ENCODE results near the gene STK38L. TPM values are rescaled to one million over a fixed set of nuclear protein-coding genes. Genes with fewer than 3 reads are reported as not detected.

STK38L gene
- 48.4 and 65.1 TPM in 2 replicates for total RNA-seq (2014; rRNA removed; shearing (Covaris generic))

- DNase-seq (ENCODE audit: low read depth): peak; percentile 98
Measured at GRCh38 chr12:27243804-27244688, at the start of gene STK38L. Gene STK38L (plus strand): TSS chr12:27244286. CDS start chr12:27297721, 53,435 bp downstream.

GRCh38 chr12:27194644-27195043 is 49.4 kb upstream of the STK38L start:
- DNase-seq (ENCODE audit: low read depth): no peak

DNA sequence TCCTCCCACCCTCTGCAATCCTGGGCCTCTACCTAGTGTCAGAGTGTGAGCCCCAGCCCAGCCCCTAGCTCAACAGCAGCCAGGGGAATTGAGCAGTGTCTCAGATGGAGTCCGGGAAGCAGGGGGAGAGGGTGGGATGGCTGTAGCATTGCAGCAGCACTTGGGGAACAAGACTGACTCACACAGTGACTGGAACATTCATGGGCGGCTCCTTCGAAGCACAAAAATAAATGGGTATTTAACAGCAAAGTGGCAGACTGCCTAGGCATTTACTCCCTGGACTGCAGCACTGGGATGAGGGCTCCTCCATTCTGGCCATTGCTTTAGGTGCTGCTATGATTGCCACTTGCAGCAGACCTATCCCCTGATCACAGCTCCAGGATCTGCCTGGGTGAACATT is 46.0 kb upstream of the STK38L start:
- DNase-seq (ENCODE audit: low read depth): peak; percentile 63

DNA sequence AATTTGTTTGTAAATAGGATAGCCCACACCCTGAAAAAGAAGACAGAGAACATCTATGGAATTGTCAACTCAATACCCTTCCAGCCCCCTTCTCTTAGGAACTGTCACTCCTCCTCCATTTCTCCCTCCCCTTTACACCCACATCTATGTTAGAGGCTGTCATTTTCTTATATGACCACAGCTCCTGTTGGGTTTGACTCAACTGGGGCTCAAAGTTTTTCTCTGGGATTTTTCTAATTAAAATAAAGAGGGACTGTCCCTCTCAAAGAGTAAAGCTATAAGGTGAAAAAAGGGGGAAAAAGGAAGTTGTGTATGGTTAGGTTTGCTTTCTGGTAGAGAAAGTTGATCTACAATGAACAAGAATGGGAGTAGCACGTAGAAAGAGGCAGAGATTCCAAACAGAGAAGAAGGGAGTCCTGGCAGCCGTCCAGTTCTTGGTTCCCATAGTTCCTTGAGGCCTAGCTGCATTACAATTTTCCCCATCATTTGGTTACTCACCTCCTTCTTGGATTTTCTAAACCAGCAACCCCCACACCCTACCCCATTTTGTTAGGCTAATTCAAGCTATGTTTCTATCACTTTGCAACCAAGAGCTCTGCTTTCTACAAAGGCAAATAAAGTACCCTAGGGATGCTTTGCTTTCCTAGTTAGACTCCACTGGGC is 44.3 kb upstream of the STK38L start:
- DNase-seq (ENCODE audit: low read depth): no peak

DNA sequence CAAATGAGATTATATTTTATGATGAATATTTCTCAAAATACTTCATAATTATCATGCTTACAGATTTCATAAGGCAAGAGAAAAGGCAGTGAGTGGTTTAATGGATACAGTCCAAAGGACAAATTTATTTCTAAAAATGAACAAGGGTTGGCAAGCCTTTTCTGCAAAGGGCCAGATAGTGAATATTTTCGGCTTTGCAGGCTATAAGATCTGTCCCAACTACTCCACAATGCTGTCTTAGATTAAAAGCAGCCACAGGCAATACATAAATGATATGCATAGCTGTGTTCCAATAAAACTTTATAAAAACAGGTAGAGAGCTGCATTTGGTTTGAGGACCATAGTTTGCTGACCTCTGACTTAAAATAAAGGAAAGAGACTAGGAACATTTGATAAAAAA is 42.9 kb upstream of the STK38L start:
- no peak for DNase-seq (ENCODE audit: low read depth)

DNA sequence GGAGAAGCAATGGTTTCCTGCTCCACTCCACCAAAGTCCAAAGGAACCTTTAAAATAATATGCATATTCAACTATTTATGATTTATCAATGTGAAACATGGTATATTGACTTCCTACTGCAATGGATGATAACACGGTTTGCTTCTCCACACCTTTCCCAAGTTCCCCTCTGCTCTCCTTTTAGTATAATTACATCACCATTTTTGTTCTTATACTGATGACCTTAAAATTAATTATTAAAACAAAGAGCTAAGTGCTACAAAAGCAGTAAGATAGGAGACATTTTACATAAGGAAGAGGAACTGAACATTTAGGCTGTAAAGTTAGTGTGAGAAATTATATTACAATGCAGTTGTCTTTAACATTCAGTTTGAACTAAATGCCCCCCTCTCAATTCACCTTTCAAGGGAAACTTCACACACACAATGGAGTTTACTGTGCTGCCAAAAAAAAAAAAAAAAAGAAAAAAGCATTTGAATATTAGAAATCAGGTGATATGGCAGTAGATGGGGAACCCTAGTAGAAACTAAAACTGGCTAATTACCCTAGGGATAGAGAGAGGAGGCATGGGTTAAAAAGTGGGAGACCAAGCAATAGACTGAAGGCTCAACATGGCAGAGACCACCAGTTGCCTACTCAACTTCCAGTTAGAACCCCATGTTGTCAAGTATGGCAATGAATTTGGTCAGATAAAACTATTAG is 37.1 kb upstream of the STK38L start:
- no peak for DNase-seq (ENCODE audit: low read depth)

DNA sequence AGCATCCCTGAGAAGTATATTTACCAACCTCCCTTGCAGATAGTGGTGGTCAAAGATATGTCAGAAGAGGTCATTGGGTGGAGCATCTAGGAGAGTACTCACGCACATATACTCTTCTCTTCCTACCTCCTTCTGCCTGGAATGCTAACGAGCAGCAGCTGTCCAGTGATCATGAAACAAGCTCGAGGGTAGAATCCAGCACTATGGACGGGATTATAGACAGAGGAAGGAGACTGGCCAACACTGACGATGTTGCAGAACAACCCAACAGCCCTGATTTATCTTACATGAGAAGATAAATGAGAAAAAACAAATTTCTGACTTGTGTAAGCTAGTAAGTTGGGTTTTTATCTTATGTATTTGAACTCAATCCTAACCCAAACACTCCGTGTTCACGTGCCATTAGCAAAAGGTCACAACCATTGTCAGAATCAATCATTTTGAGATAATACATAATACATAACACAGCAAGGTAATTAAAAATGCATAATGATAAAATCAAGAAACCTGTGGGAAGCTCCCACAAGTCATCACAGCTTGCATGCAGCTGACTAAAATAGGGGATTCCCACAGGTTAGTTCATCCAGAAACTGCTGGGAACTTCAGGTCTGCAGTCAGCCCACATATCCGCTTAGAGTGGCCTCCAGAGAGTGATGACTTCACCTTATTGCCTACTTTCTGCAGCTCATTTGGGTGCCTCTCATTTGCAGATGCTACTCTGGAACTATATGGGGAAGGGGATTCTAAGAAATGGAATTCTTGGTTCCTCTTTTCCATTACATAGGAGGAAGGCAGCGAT is 36.3 kb upstream of the STK38L start:
- DNase-seq (ENCODE audit: low read depth): peak; percentile 83

DNA sequence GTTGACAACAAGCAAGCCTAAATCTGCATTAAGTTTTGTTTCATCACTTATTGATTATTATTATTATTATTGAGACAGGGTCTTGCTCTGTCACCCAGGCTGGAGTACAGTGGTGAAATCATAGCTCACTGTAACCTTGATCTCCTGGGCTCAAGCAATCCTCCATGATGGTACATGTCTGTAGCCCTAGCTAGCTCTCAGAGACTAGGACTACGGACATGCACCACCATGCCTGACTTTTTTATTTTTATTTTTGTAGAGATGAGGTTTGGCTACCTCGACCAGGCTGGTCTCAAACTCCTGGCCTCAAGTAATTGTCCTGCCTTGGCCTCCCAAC is 35.7 kb upstream of the STK38L start:
- no peak for DNase-seq (ENCODE audit: low read depth)

DNA sequence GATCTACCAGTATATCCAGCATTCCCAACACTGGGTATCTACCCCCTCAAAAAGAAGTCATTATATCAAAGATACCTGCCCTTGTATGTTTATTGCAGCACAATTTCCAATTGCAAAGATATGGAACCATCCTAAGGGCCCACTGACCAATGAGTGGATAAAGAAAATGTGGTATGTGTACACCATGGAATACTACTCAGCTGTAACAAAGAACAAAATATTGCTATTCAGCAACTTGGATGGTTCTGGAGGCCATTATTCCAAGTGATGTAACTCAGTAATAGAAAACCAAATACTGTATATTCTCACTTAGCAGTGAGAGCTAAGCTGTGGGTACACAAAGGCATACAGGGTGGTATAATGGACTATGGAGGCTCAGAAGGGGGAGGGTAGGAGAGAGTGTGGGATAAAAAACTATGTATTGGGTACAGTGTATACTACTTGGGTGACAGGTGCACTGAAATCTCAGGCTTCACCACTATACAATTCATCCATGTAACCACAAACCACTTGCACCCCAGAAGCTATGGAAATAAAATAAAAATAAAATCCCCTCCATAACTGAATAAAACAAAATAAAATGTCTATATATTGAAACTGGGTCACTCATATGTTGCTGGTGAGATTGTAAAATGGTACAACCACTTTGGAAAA is 34.7 kb upstream of the STK38L start:
- no peak for DNase-seq (ENCODE audit: low read depth)

GRCh38 chr12:27210187-27210586 is 33.9 kb upstream of the STK38L start:
- no peak for DNase-seq (ENCODE audit: low read depth)

DNA sequence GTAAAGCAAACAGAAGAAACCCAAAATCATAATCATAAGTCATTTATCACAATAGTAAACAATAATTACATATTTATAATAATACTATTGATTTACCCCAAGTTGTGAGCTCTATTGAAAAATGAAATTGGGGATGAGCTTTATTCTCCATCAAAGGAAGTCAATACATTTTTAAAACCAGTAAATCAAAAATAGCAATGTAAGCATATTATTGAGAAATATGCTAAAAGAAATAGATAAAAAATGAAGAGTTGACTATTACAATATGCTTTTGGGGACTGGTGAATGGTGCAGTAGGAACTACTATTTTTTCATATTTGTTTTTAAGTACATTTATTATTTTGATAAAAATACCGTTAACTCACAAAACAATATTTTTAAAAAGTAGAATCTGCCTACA is 31.2 kb upstream of the STK38L start:
- no peak for DNase-seq (ENCODE audit: low read depth)

DNA sequence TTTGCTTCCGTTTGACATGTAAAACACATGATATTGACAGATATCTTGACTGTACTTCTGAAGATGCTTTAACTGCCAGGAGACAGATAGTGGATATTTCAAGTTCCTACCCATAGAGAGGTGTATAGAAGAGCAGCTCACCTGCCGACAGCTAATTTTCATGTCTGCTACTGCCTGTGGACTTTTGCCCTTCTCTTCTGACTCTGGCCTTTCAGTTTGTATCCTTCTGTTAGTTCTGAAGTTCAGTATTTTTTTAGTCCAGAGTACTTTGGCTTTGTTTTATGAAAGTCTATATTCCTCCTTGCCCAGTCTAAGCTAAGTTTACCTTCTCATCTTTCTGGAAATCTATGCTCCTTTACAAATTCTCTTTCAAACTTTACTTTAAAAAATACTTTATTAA is 30.8 kb upstream of the STK38L start:
- DNase-seq (ENCODE audit: low read depth): no peak

DNA sequence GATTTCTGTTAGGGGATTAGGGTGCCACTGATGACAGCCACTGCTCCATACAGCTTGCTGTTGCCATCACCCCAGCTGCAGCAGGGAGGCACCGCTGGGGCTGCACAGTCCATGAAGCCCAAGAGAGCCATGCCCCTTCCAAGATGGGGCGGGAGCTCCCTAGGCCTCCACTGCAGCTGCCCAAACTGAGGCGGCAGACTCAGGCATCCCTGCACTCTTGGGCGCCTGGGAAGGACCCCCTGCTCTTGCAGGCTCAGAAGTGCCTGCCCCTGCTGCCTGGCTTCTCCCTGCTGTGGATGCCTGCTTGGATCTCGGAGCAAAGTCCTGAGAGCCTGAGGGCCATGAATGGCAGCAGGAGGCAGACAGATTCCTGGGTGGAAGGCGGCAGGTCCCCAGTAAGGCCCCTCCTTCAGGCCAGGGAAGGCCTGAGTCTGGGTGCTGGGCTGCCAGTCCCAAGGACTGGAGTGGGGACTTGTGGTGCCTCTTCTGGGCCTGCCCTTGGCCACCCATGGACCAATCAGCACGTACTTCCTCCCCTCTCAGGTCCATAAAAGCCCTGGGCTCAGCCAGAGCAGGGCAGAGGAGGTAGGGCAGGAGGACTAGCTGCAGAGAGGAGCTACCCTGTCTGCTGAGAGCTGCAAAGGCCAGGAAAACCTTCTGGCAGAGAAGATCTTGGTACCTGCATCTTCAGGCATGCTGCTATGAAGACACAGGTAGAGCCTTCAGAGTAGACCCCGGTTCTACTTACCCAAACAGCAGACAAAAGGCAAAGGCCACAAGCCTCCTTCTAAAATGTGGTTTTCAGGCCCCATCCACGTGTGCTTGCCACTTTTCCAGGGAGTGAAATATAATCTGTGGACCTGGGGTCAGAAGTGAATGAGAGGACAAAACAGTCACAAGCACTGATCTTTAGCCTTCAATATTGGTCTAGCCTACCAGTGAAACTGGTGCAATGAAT is 30.0 kb upstream of the STK38L start:
- DNase-seq (ENCODE audit: low read depth): no peak

GRCh38 chr12:27217590-27217989 is 26.5 kb upstream of the STK38L start:
- DNase-seq (ENCODE audit: low read depth): no peak

DNA sequence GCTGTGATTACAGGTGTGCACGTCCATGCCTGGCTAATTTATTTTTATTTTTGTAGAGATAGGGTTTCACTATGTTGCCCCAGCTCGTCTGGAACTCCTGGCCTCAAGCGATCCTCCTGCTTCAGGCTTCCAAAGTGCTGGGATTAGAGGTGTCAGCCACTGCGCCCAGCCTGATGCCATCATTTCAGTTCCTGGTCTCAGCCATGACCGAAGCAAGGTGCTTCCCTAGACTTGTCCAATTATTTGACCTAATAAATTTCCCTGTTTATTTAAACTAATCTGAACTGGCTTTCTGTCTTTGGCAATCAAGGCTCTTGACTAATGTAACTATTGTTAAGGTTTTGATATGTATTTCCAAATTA is 24.4 kb upstream of the STK38L start:
- DNase-seq (ENCODE audit: low read depth): no peak

DNA sequence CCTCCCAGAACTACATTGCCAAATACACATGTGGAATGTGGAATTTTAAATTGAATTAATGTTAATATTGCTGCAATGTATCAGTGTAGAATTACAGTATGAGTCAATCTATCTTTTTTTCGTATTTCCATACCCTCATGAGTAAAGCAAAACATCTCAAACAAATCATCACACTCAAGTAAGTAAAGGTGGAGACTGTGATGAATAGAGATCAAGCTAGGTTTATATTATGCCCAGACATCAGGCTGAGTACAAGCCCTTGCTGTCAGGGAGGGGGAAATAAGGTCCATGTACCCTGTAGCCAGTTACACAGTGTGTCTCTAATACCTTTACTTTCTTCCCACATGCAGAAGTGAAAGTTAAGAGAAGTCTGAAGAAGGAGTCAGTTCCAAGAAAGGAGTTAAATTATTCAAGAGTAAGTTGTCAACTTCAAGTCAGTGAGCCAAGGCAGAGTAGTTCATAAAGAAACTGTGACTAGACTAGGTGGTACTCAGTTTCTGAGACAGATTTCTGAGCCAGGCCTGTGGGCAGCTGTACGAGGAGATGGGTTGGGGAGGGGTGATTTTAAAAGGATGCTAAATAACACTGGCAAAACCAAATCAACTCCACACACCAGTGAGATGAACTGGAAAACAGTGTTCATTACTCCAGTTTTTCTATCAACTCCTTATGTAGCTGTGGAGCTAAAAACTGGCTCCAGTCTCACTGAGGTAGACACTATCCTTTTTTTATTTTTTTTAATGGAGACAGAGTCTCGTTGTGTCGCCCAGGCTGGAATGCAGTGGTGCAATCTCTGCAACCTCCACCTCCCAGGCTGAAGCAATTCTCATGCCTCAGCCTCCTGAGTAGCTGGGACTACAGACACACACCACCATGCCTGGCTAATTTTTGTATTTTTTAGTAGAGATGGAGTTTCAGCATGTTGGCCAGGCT is 23.8 kb upstream of the STK38L start:
- no peak for DNase-seq (ENCODE audit: low read depth)

GRCh38 chr12:27220988-27221345 is 23.1 kb upstream of the STK38L start:
- no peak for DNase-seq (ENCODE audit: low read depth)

- DNase-seq (ENCODE audit: low read depth): no peak
Measured at GRCh38 chr12:27221625-27222387, 22.3 kb upstream of the STK38L start.
